HepG2 (cell line): ENCODE data around the gene GPR42. TPM values are rescaled to one million over a fixed set of nuclear protein-coding genes. Genes with fewer than 3 reads are reported as not detected.

Source experiments
- ATAC-seq: fragments of 200-7000 bp; cut with Tn5 transposase; 3 replicates; pipeline ENCODE4 v1.9.1; 2020; ENCODE audit warnings: mild to moderate bottlenecking, moderate library complexity
- BruUV-seq: library from RNA; stranded (reverse); fragments of 400-500 nt; replicated peaks from 2 replicates; lab custom pipeline; 2021; lab: Mats Ljungman, UMichigan
- CTCF ChIA-PET: fragments of 300-600 bp; formaldehyde crosslinking; extraction: SDS; loops from one replicate; lab custom pipeline; 2021; ENCODE audit warnings: low total read pairs, inconsistent platforms, low intra/inter-chr PET ratio; lab: Yijun Ruan, JAX
- POLR2A ChIA-PET: fragments of 350-600 bp; sonication (Branson Sonifier 250); formaldehyde crosslinking; loops from one replicate; lab custom pipeline; 2020; ENCODE audit warnings: antibody characterized with exemption, inconsistent platforms; lab: Yijun Ruan, JAX
- DNase-seq: peaks from one replicate; pipeline ENCODE4 v3.0.0-alpha.2; 2015; ENCODE audit warnings: low spot score
- FAIRE-seq: peaks from 3 replicates; lab custom pipeline; 2011; peaks lifted over from hg19 to GRCh38; lab: Jason Lieb, UNC
- H2AFZ ChIP-seq: one replicate; pipeline ENCODE4 v1.6.1; 2011; ENCODE audit warnings: low read length, inconsistent platforms
- H3K27ac ChIP-seq: fragments of 300-600 bp; 3 replicates; pipeline ENCODE4 v1.8.0; 2011; ENCODE audit warnings: mixed run types, mild to moderate bottlenecking, mixed read lengths, low read length, inconsistent platforms; ENCODE audit not compliant: insufficient read depth; ENCODE audit errors: extremely low read length
- H3K27me3 ChIP-seq, 2 experiments: fragments of 200-600 bp in 1 of 2; 2 replicates in 1 of 2; 3 replicates in 1 of 2; pipeline versions ENCODE4 v1.6.0 to v1.8.0; 2011; ENCODE audit warnings: low read length in 2 of 2, mild to moderate bottlenecking in 2 of 2, moderate library complexity in 2 of 2, inconsistent platforms in 1 of 2; ENCODE audit not compliant: insufficient read depth in 2 of 2, control insufficient read depth in 1 of 2
- H3K36me3 ChIP-seq, 2 experiments: fragments of 200-600 bp in 1 of 2; replicated peaks in 1 of 2; 2 replicates in 1 of 2; 3 replicates in 1 of 2; pipeline versions ENCODE4 v1.5.1 to v1.8.0; 2011; ENCODE audit warnings: low read length in 2 of 2, inconsistent platforms in 1 of 2; ENCODE audit not compliant: insufficient read depth in 2 of 2, control insufficient read depth in 1 of 2
- H3K4me1 ChIP-seq: 2 replicates; pipeline ENCODE4 v1.5.1; 2012; ENCODE audit warnings: low read length, inconsistent platforms; ENCODE audit not compliant: insufficient read depth
- H3K4me2 ChIP-seq: 2 replicates; pipeline ENCODE4 v1.6.0; 2011; ENCODE audit warnings: low read depth, low read length, inconsistent platforms
- H3K4me3 ChIP-seq, 3 experiments: fragments of 200-600 bp in 1 of 3; sonication (generic), shearing (Covaris generic) in 1 of 3; replicated peaks in 1 of 3; 2 replicates each; pipeline ENCODE4 v1.5.1; 2011 to 2016; ENCODE audit warnings: low read length in 3 of 3, inconsistent platforms in 2 of 3, low read depth in 2 of 3, mild to moderate bottlenecking in 2 of 3, control low read depth in 1 of 3, mixed read lengths in 1 of 3; ENCODE audit not compliant: insufficient read depth in 1 of 3
- H3K79me2 ChIP-seq: one replicate; pipeline ENCODE4 v1.6.1; 2011; ENCODE audit warnings: low read length, inconsistent platforms; ENCODE audit not compliant: insufficient read depth
- H3K9ac ChIP-seq: 2 replicates; pipeline ENCODE4 v1.6.0; 2011; ENCODE audit warnings: mild to moderate bottlenecking, low read depth, low read length, inconsistent platforms; ENCODE audit not compliant: insufficient read depth
- H3K9me3 ChIP-seq: 2 replicates; pipeline ENCODE4 v1.5.1; 2012; ENCODE audit warnings: mild to moderate bottlenecking, low read length
- H4K20me1 ChIP-seq: 2 replicates; pipeline ENCODE4 v1.6.0; 2011; ENCODE audit warnings: inconsistent platforms, mild to moderate bottlenecking, low read length, moderate library complexity; ENCODE audit not compliant: insufficient read depth
- BATF2 ChIP-seq: sonication (generic); formaldehyde crosslinking; IDR thresholded peaks from 2 replicates; pipeline ENCODE4 v1.8.0; 2022; ENCODE audit warnings: mild to moderate bottlenecking, missing genetic modification reagents, moderate library complexity
- CCAR2 ChIP-seq: fragments of 200-400 bp; formaldehyde crosslinking; optimal IDR thresholded peaks from 2 replicates; pipeline ENCODE3; 2018; ENCODE audit warnings: low read depth, mild to moderate bottlenecking, low read length, moderate library complexity
- PRDM15 ChIP-seq: sonication (generic); formaldehyde crosslinking; IDR thresholded peaks from 2 replicates; pipeline ENCODE4 v1.4.0; 2020; ENCODE audit warnings: missing genetic modification reagents
- SATB2 ChIP-seq: sonication (generic); formaldehyde crosslinking; IDR thresholded peaks from 2 replicates; pipeline ENCODE4 v1.5.0; 2020; ENCODE audit warnings: missing genetic modification reagents
- SMAD3 ChIP-seq: sonication (generic); formaldehyde crosslinking; IDR thresholded peaks from 2 replicates; pipeline ENCODE4 v1.4.0; 2020; ENCODE audit warnings: missing genetic modification reagents
- SOX5 ChIP-seq: IDR thresholded peaks from 2 replicates; pipeline ENCODE4 v1.6.1; 2016; ENCODE audit warnings: borderline replicate concordance
- SUZ12 ChIP-seq: fragments of 150-350 bp; IDR thresholded peaks from 2 replicates; pipeline ENCODE4 v1.6.1; 2014; ENCODE audit warnings: low read depth, low read length
- ZBTB33 ChIP-seq: sonication (generic); formaldehyde crosslinking; IDR thresholded peaks from 2 replicates; pipeline ENCODE4 v1.4.0; 2020; ENCODE audit warnings: missing genetic modification reagents
- ZNF337 ChIP-seq: sonication (generic); formaldehyde crosslinking; IDR thresholded peaks from 2 replicates; pipeline ENCODE4 v1.5.1; 2020; ENCODE audit warnings: missing genetic modification reagents, low read depth, mild to moderate bottlenecking, borderline replicate concordance
- ZNF451 ChIP-seq: sonication (generic); formaldehyde crosslinking; IDR thresholded peaks from 2 replicates; pipeline ENCODE4 v1.5.0; 2020; ENCODE audit warnings: mild to moderate bottlenecking, missing genetic modification reagents
- ZNF589 ChIP-seq: sonication (generic); formaldehyde crosslinking; conservative IDR thresholded peaks from 2 replicates; pipeline ENCODE4 v1.8.0; 2022; ENCODE audit warnings: mild to moderate bottlenecking, moderate library complexity, missing genetic modification reagents
- ZNF781 ChIP-seq: sonication (generic); formaldehyde crosslinking; IDR thresholded peaks from 2 replicates; pipeline ENCODE4 v1.5.1; 2020; ENCODE audit warnings: borderline replicate concordance, mild to moderate bottlenecking, missing genetic modification reagents; ENCODE audit errors: not compliant biosample characterization
- WGBS: methylation state at CpG from one replicate; pipeline ENCODE4 v1.1.6; 2017; ENCODE audit warnings: low lambda C conversion rate; 5-methylcytosine and 5-hydroxymethylcytosine counted together
- in situ Hi-C: cut with HindIII; loops from 2 replicates; pipeline ENCODE4 v1.10.0; 2017; ENCODE audit warnings: low pct_unique_long_range_greater_than_20kb; ENCODE audit not compliant: extremely low pct_ligation_motif_present
- intact Hi-C: fragments of 100-400 bp; cut with micrococcal nuclease; formaldehyde crosslinking; loops from one replicate; pipeline ENCODE4 v1.10.0; 2022; ENCODE audit not compliant: unreplicated experiment
- polyA plus RNA-seq, 8 experiments: library from polyadenylated mRNA; depleted of rRNA in 3 of 8; stranded (reverse) in 7 of 8; unstranded in 1 of 8; fragments of >200 nt; fragmentation: Illumina TruSeq in 4 of 8; extraction: Trizol in 4 of 8; gene quantifications; 2 replicates each; pipeline versions ENCODE4 v1.2.1 to v1.2.3, GENCODE V29; 2011 to 2016; ENCODE audit warnings: low read depth in 4 of 8, missing spikeins in 1 of 8, mixed read lengths in 1 of 8; ENCODE audit not compliant: insufficient read depth in 1 of 8
- total RNA-seq, 5 experiments: library from RNA; depleted of rRNA; stranded (reverse); fragments of >200 nt; fragmentation: Illumina TruSeq; extraction: Trizol; gene quantifications; 2 replicates each; pipeline ENCODE4 v1.2.3, GENCODE V29; 2016; ENCODE audit warnings: low read depth in 1 of 5

GPR42 gene
- total and polyA plus RNA-seq, 2 of the 13 experiments (the other 11 are each of a cell fraction or from before 2014, with no cell fraction given) = not detected

GRCh38 chr19:35332817-35333216, 38.1 kb upstream of the GPR42 start:
- no peak overlapping the region for H3K4me3 ChIP-seq
- H3K27me3 ChIP-seq = no peaks in the 10 kb centered on the region
- no peak overlapping the region for H2AFZ ChIP-seq
- no peaks in the 10 kb centered on the region for H3K9me3 ChIP-seq
- TF ChIP-seq ZNF337 (CRISPR knock-in tag) (no peak), SUZ12 (no peak), SMAD3 (CRISPR knock-in tag) (no peak), PRDM15 (CRISPR knock-in tag) (no peak), SATB2 (CRISPR knock-in tag) (no peak), ZNF451 (CRISPR knock-in tag) (no peak), ZNF781 (CRISPR knock-in tag) (no peak), SOX5 (CRISPR knock-in tag) (no peak), ZNF589 (CRISPR knock-in tag) (no peak), BATF2 (no peak), CCAR2 (no peak), ZBTB33 (no peak)
- TF ChIP-seq, all 625 proteins: peak for 0
- Histone ChIP-seq H3K9ac (no peak overlapping the region), H3K27ac (no peak overlapping the region), H4K20me1 (no peaks in the 10 kb centered on the region), H3K4me1 (peaks cover 10% of the 10 kb centered on the region), H3K4me2 (no peak overlapping the region), H3K79me2 (no peaks in the 10 kb centered on the region), H3K36me3 (no peaks in the 10 kb centered on the region)
- intact Hi-C loops = no loop called here
- POLR2A ChIA-PET = no interaction called here
- no TSS peak for BruUV-seq
- ATAC-seq (no peak), FAIRE-seq (no peak), DNase-seq (no peak)
- CTCF ChIA-PET = no interaction called here
- in situ Hi-C loops = no loop called here
- WGBS = 88% methylated on average over 12 of the region's 12 CpGs
